G401.6 (cell line): ENCODE data around the gene ANKLE1.

ENCODE experiments used
- FAIRE-seq: peaks from 2 replicates; lab custom pipeline; 2012; peaks lifted over from hg19 to GRCh38; lab: Jason Lieb, UNC

The ANKLE1 gene

DNA sequence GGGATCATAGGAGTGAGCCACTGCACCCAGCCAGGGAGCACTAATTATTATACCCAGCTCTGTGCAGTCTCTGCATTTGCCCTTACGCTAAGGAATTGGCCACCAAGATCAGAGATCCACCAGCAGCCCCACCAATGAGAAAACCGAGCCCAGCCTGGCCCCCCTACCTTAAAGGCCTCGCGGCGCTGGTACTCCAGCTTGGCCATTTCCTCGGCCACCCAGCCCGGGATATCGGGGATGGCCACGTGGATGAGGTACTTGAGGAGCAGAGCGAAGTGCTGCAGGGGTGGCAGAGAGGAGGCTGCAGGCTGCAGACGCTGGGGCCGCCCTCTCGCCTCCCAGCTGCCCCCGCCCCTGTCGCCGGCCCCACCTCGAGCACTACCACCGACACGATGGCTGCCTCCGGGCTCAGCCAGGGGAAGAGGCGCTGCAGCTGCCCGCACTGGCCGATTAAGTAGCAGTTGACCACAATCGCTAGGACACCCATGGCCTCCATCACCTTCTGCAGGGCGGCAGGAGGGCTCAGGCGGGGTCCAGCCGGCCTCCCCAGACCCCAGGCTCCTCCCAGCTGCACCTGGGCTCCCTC is 45.5 kb downstream of the ANKLE1 start:
- FAIRE-seq, result no peak

GRCh38 chr19:17327654-17328516 is 46.2 kb downstream of the ANKLE1 start:
- peak; percentile 78 for FAIRE-seq

GRCh38 chr19:17328517-17329365 is 47.0 kb downstream of the ANKLE1 start:
- no peak for FAIRE-seq

DNA sequence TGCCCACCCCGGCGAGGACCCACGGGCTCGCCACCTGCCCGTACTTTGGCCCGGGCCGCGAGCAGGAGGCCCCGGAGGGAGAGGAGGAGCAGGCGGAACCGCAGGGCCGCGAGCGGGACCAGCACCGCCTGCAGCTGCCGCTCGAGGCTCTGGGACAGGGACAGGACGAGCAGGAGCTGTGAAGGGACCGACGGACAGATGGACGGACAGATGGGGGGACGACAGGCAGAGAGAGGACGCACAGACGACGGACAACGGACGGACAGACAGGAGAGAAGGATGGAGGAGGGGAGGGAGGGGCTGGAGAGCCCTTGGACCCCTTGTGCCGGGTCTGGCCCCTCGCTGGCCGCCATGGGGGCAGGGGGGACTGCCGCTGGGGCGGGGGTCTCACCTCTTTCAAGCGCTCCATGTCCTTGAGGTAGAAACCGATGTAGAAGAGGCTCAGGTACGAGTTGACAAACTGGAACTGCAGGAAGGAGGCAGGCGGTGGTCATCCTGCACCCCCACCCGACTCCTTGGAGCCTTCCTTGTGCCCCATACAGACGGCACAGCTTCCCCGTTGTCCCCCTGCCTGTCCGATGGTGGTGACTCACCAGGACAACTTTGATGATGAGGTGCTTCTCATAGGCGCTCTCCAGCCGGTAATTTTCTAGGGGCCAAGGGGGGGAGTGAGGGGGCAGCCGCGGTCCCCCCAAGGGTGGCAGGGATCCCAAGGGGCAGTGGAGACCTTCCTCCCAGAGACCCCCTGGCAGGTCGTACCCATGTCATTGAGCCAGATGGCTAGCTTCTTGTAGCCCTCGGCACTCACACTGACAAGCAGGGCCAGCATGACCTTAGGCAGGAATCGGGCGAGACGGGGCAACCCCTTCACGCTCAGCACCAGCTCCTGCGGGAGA is 47.9 kb downstream of the ANKLE1 start:
- FAIRE-seq, result no peak

GRCh38 chr19:17330262-17331044 is 48.8 kb downstream of the ANKLE1 start:
- FAIRE-seq, result no peak

DNA sequence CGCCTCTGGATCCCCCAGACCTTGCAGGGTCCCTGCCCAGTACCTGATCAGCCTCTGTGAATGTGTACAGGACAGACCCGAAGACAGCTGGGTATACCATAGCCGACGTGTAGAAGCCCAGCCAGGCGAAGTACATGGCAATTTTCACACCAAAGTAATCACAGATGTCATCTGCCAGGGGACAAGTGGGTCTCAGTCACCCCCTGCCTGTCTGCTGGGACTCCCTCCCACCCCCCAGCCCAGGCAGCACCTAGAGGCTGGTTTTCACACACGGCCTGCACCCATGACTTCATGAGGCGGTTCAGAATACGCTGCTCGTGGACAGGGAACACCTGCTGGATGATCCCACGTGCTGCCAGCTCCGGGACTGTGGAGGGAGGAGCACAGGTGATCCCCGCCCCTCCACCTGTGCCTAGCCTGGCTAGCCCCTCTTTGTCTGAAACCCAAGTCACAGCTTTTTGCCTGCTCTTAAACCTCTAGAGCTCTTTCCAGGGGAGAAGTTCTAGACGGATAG is 49.4 kb downstream of the ANKLE1 start:
- no peak for FAIRE-seq

GRCh38 chr19:17332360-17332676 is 50.6 kb downstream of the ANKLE1 start:
- no peak for FAIRE-seq

DNA sequence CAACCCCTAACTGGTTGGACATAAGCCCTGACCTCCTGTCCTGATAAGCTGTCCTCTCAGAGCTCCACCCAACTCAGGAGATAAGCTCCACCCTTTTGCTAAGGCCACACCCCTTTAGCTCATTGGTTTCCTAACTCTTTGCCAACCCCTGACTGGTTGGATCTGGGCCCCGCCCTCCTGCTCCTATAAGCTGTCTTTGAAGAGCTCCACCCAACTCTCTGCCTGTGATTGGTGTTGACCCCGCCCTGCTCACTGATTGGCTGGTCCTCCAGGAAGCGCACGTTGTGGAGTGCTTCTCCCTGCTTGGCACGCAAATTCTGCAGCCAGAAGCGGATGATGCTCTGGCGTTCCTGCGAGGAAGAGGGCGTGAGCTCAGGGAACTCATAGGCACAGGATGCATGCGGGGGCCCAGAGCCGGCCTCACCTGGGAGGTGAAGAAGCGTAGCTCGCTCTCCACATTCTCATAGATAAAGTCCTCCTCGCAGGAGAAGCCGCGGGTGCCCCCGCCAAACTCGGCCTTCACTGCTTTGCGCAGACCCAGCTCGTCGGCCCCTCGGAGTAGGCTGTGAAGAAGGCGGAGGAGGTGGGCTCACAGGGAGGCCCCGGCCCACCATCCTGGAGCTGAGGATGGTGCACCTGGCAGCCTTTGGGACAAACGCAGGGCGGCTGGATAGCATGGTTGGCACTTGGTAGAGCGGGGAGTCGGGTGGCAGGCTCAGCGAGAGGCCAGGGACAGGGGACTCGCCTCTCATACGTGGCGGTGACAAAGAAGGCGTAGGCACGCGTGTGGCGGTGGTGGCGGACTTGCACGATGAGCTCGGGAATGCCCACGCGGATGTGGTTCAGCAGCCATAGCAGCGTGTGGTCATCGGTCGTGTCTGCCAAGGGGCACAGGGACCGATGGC is 51.2 kb downstream of the ANKLE1 start:
- no peak for FAIRE-seq

DNA sequence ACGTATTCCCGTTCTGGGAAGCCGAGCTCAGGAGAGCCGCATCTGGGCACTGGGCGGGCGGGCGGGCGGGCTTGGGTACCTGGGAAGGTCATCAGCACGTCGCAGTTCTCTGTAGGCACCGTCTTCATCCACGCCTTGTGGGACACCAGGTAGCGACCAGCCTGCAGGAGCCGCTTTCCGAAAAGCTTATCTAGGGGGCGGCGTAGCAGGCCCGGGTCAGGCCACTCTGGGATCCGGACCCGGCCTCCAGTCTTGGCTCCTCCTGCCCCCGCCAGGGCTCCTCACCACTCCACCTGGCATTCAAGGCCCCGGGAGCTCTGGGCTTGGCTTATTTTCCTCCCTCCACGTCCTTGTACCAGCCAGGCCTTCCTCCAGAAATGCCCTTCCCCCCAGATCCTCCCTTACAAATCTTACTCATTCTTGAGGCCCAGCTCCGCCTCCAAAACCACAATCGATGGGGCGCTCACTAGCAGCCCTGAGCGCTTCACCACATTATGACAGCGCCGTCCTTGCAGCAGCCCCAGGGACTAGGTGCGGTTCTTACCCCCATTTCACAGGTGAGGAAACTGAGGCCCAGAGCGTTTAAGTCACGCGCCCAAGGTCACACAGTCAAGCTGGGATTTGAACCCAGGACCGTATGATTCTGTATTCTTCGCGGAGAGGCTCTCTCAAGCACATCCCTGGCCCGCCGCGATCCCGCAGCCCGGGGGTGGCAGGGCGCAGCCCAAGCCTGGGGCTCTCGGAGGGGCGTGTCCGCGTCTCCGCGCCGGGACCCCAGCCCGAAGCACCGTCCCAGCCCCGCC is 52.1 kb downstream of the ANKLE1 start:
- FAIRE-seq, result no peak

- FAIRE-seq, result peak; percentile 86
These were observed 53.0 kb downstream of the ANKLE1 start, which contains the start of gene ANO8 for GRCh38 chr19:17334414-17335409. TSS of gene ANO8 (minus strand) at chr19:17334855. CDS start at chr19:17334670, 185 bp downstream.

GRCh38 chr19:17335575-17335974 is 53.9 kb downstream of the ANKLE1 start:
- no peak for FAIRE-seq
